H1 (cell line): ENCODE data around the gene GNG12. TPM values are rescaled to one million over a fixed set of nuclear protein-coding genes. Genes with fewer than 3 reads are reported as not detected.
A peak's percentile ranks its signal among the peaks of the same experiment; 100 is the strongest.

Source experiments
- CTCF ChIA-PET: fragments of 300-600 bp; sonication (Branson Sonifier 250); formaldehyde crosslinking; loops from one replicate; lab custom pipeline; 2021; ENCODE audit not compliant: partially characterized antibody; lab: Charles Lee
- POLR2A ChIA-PET: fragments of 300-600 bp; sonication (Branson Sonifier 250); formaldehyde crosslinking; loops from one replicate; lab custom pipeline; 2021; ENCODE audit warnings: inconsistent platforms; ENCODE audit not compliant: partially characterized antibody; lab: Charles Lee
- DNase-seq, 2 experiments: peaks; one replicate each; pipeline versions ENCODE4 v3.0.0 to v3.0.0-alpha.2; 2010 to 2022; ENCODE audit warnings: low spot score in 2 of 2, low read depth in 1 of 2, mixed read lengths in 1 of 2
- FAIRE-seq: peaks from 2 replicates; lab custom pipeline; 2011; peaks lifted over from hg19 to GRCh38; lab: Jason Lieb, UNC
- H2AFZ ChIP-seq: 2 replicates; pipeline ENCODE4 v1.8.1; 2012; ENCODE audit warnings: low read length, inconsistent platforms
- H2AK5ac ChIP-seq: 2 replicates; pipeline ENCODE4 v1.6.1; 2013; ENCODE audit warnings: low read depth, low read length
- H2BK120ac ChIP-seq: replicated peaks from 2 replicates; pipeline ENCODE3; 2013; ENCODE audit warnings: low read depth, low read length, inconsistent platforms
- H2BK12ac ChIP-seq: 2 replicates; pipeline ENCODE4 v1.6.1; 2013; ENCODE audit warnings: low read depth, low read length
- H2BK15ac ChIP-seq: 2 replicates; pipeline ENCODE4 v1.6.1; 2013; ENCODE audit warnings: low read length
- H2BK20ac ChIP-seq: 2 replicates; pipeline ENCODE4 v1.6.1; 2013; ENCODE audit warnings: low read length
- H2BK5ac ChIP-seq: 2 replicates; pipeline ENCODE4 v1.6.1; 2013; ENCODE audit warnings: low read depth, low read length
- H3K14ac ChIP-seq: 2 replicates; pipeline ENCODE4 v1.6.1; 2013; ENCODE audit warnings: inconsistent platforms; ENCODE audit not compliant: insufficient read length
- H3K18ac ChIP-seq: 2 replicates; pipeline ENCODE4 v1.6.1; 2013; ENCODE audit warnings: low read length; ENCODE audit errors: extremely low read depth
- H3K23ac ChIP-seq: 2 replicates; pipeline ENCODE4 v1.6.1; 2013; ENCODE audit warnings: inconsistent platforms; ENCODE audit not compliant: insufficient read length
- H3K23me2 ChIP-seq: 2 replicates; pipeline ENCODE4 v1.6.1; 2013; ENCODE audit warnings: low read depth, low read length
- H3K27ac ChIP-seq: 2 replicates; pipeline ENCODE4 v1.6.1; 2011; ENCODE audit warnings: low read depth, low read length, inconsistent platforms
- H3K27me3 ChIP-seq, 4 experiments: replicated peaks in 1 of 4; 1 replicate in 1 of 4; 2 replicates in 3 of 4; pipeline versions ENCODE4 v1.6.1 to v1.8.1; 2011 to 2013; ENCODE audit warnings: low read length in 3 of 4, mild to moderate bottlenecking in 3 of 4, inconsistent platforms in 2 of 4, mixed read lengths in 2 of 4, moderate library complexity in 1 of 4; ENCODE audit not compliant: control insufficient read depth in 3 of 4, insufficient read depth in 3 of 4; ENCODE audit errors: extremely low read depth in 1 of 4
- H3K36me3 ChIP-seq, 4 experiments: 2 replicates each; pipeline versions ENCODE4 v1.6.1 to v1.8.1; 2011 to 2013; ENCODE audit warnings: mild to moderate bottlenecking in 4 of 4, low read length in 3 of 4, moderate library complexity in 2 of 4, control low read depth in 1 of 4, inconsistent platforms in 1 of 4; ENCODE audit not compliant: insufficient read depth in 4 of 4, control insufficient read depth in 2 of 4
- H3K4ac ChIP-seq: replicated peaks from 2 replicates; pipeline ENCODE3; 2013; ENCODE audit warnings: low read length, low read depth, mixed read lengths, inconsistent platforms; ENCODE audit not compliant: insufficient read length
- H3K4me1 ChIP-seq, 4 experiments: replicated peaks in 1 of 4; 1 replicate in 1 of 4; 2 replicates in 3 of 4; pipeline versions ENCODE4 v1.6.1 to v1.8.1; 2011 to 2013; ENCODE audit warnings: low read length in 3 of 4, inconsistent platforms in 2 of 4, mixed read lengths in 1 of 4; ENCODE audit not compliant: insufficient read depth in 4 of 4, control insufficient read depth in 3 of 4
- H3K4me2 ChIP-seq, 2 experiments: 2 replicates each; pipeline versions ENCODE4 v1.6.1 to v1.8.1; 2011 to 2013; ENCODE audit warnings: low read depth in 2 of 2, low read length in 2 of 2, control low read depth in 1 of 2, inconsistent platforms in 1 of 2, mild to moderate bottlenecking in 1 of 2; ENCODE audit not compliant: insufficient read depth in 1 of 2
- H3K4me3 ChIP-seq, 4 experiments: fragments of 200-600, 300-600 bp in 1 of 4; sonication (generic), shearing (Covaris generic), sonication (Bioruptor Twin) in 1 of 4; 2 replicates each; pipeline versions ENCODE4 v1.5.1 to v1.8.1; 2011 to 2016; ENCODE audit warnings: low read length in 4 of 4, low read depth in 3 of 4, control low read depth in 2 of 4, inconsistent platforms in 2 of 4, mild to moderate bottlenecking in 2 of 4, mixed read lengths in 1 of 4, moderate library complexity in 1 of 4; ENCODE audit not compliant: insufficient read depth in 2 of 4; ENCODE audit errors: extremely low read depth in 1 of 4
- H3K56ac ChIP-seq: replicated peaks from 2 replicates; pipeline ENCODE3; 2013; ENCODE audit warnings: low read depth, mild to moderate bottlenecking, mixed read lengths, low read length, inconsistent platforms; ENCODE audit not compliant: insufficient read length
- H3K79me1 ChIP-seq: 2 replicates; pipeline ENCODE4 v1.6.1; 2013; ENCODE audit warnings: low read depth, low read length, control low read depth
- H3K79me2 ChIP-seq, 2 experiments: 2 replicates each; pipeline versions ENCODE4 v1.6.1 to v1.8.1; 2012 to 2013; ENCODE audit warnings: low read length in 2 of 2, mild to moderate bottlenecking in 2 of 2, inconsistent platforms in 1 of 2; ENCODE audit not compliant: insufficient read depth in 2 of 2, control insufficient read depth in 1 of 2
- H3K9ac ChIP-seq, 4 experiments: replicated peaks in 1 of 4; 1 replicate in 1 of 4; 2 replicates in 3 of 4; pipeline versions ENCODE4 v1.6.1 to v1.8.1; 2011 to 2013; ENCODE audit warnings: low read depth in 3 of 4, low read length in 3 of 4, control low read depth in 2 of 4, mild to moderate bottlenecking in 2 of 4, moderate library complexity in 2 of 4, inconsistent platforms in 1 of 4; ENCODE audit errors: extremely low read depth in 1 of 4
- H3K9me3 ChIP-seq, 2 experiments: 2 replicates each; pipeline versions ENCODE4 v1.6.1 to v1.8.1; 2012 to 2013; ENCODE audit warnings: mild to moderate bottlenecking in 2 of 2, moderate library complexity in 2 of 2, control low read depth in 1 of 2, inconsistent platforms in 1 of 2, low read depth in 1 of 2, low read length in 1 of 2, mixed read lengths in 1 of 2; ENCODE audit not compliant: insufficient read depth in 2 of 2
- H4K20me1 ChIP-seq, 2 experiments: replicated peaks in 1 of 2; 2 replicates each; pipeline versions ENCODE3 to v1.8.1; 2011 to 2013; ENCODE audit warnings: inconsistent platforms in 2 of 2, low read length in 2 of 2, mild to moderate bottlenecking in 1 of 2; ENCODE audit not compliant: insufficient read depth in 2 of 2, control insufficient read depth in 1 of 2
- H4K5ac ChIP-seq: 2 replicates; pipeline ENCODE4 v1.6.1; 2013; ENCODE audit warnings: low read length, low read depth, mixed read lengths, inconsistent platforms; ENCODE audit not compliant: insufficient read length
- H4K8ac ChIP-seq: 2 replicates; pipeline ENCODE4 v1.8.0; 2013; ENCODE audit warnings: mild to moderate bottlenecking, moderate library complexity, low read length, inconsistent platforms; ENCODE audit not compliant: insufficient read depth; ENCODE audit errors: extremely low read depth
- H4K91ac ChIP-seq: replicated peaks from 2 replicates; pipeline ENCODE3; 2013; ENCODE audit warnings: low read length, mixed read lengths, inconsistent platforms; ENCODE audit not compliant: insufficient read length
- CBX8 ChIP-seq: fragments of 300-800, 300-1000 bp; sonication (generic); IDR thresholded peaks from 2 replicates; pipeline ENCODE4 v1.7.1; 2016; ENCODE audit warnings: low read depth, low read length, borderline replicate concordance
- RAD21 ChIP-seq, 2 experiments: IDR thresholded peaks in 1 of 2; conservative IDR thresholded peaks in 1 of 2; 2 replicates each; pipeline ENCODE4 v1.6.1; 2011; ENCODE audit warnings: low read depth in 2 of 2, low read length in 2 of 2, improper control_type of control experiment in 1 of 2, inconsistent platforms in 1 of 2, mild to moderate bottlenecking in 1 of 2, moderate library complexity in 1 of 2
- SRF ChIP-seq: IDR thresholded peaks from 2 replicates; pipeline ENCODE4 v1.6.1; 2011; ENCODE audit warnings: mild to moderate bottlenecking, low read depth, low read length, moderate library complexity
- WGBS, 2 experiments: shearing (Covaris generic) in 1 of 2; methylation state at CpG; one replicate each; pipeline versions ENCODE4 v1.1.6 to v1.1.7; 2013 to 2015; ENCODE audit warnings: low lambda C conversion rate in 2 of 2, mixed read lengths in 2 of 2, inconsistent platforms in 1 of 2, low coverage in 1 of 2, missing lambda C conversion rate in 1 of 2; ENCODE audit not compliant: insufficient replicate concordance in 2 of 2, insufficient coverage in 1 of 2, insufficient read length in 1 of 2; ENCODE audit errors: extremely low coverage in 1 of 2, missing lambda C conversion rate in 1 of 2; 5-methylcytosine and 5-hydroxymethylcytosine counted together
- polyA plus RNA-seq, 7 experiments: library from polyadenylated mRNA; depleted of rRNA in 3 of 7; stranded (reverse) in 5 of 7; unstranded in 2 of 7; fragments of >200 nt in 5 of 7; fragments of 200-250 nt in 2 of 7; gene quantifications; 1 replicate in 5 of 7; 2 replicates in 1 of 7; 4 replicates in 1 of 7; pipeline versions ENCODE4 v1.2.1 to v1.2.3, GENCODE V29; 2011 to 2013; ENCODE audit warnings: missing spikeins in 2 of 7, mixed read lengths in 2 of 7
- total RNA-seq: library from RNA; stranded (reverse); fragmentation: NEBNext Ultra II Directional; extraction: Animal tissue kit (Norgen Biotek cat#: 25700); gene quantifications from 2 replicates; pipeline ENCODE4 v1.2.1, GENCODE V29; 2021

The GNG12 gene
- total and polyA plus RNA-seq, 2 of the 8 experiments (the other 6 are each of a cell fraction or from before 2014, with no cell fraction given) = 11.4 to 35.8 TPM

DNA sequence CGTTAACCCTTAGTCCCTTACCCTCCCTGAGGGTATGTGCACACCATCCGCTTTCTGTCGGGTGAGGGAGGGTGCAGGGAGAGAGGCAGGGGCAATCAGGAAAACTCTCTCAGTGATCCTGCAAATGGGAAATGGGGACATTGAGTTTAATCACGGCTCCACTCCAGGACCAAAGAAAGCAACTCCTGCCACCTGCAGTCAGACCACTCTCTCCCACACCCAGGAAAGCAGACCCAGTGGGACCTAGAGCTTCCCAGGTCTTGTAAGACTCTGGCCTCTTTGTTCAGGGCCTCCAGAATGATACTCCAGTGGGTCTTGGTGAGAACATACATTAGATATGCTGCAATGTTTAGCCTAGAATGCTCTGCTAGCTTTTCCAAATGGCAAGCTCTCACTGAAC, 71.5 kb downstream of the GNG12 start:
- Histone ChIP-seq H3K4me3 (no peak overlapping the region), H3K4ac (no peak overlapping the region), H2BK12ac (no peak overlapping the region), H3K23me2 (peaks cover 1% of the 10 kb centered on the region; the same call in 1 of the 2 replicates), H3K79me2 (no peaks in the 10 kb centered on the region), H3K27ac (no peak overlapping the region), H3K18ac (no peak overlapping the region), H3K4me1 (peaks cover 0 to 2% (median 2%) of the 10 kb centered on the region in 4 experiments; a peak in 4 of 7 replicates), H2BK120ac (no peak overlapping the region), H3K14ac (no peak overlapping the region), H2BK15ac (no peak overlapping the region), H3K27me3 (no peaks in the 10 kb centered on the region; a peak in 1 of 7 replicates), H3K79me1 (no peaks in the 10 kb centered on the region), H3K36me3 (no peaks in the 10 kb centered on the region), H4K5ac (no peak overlapping the region), H3K4me2 (no peak overlapping the region), H2BK20ac (no peak overlapping the region), H2AK5ac (no peak overlapping the region), H3K23ac (no peak overlapping the region), H3K9ac (no peak overlapping the region), H3K56ac (no peak overlapping the region), H4K20me1 (no peaks in the 10 kb centered on the region), H4K8ac (no peak overlapping the region), H3K9me3 (no peaks in the 10 kb centered on the region), H4K91ac (no peak overlapping the region), H2BK5ac (no peak overlapping the region), H2AFZ (no peak overlapping the region)
- TF ChIP-seq RAD21 (IDR thresholded peaks at IDR 0.05 in 1 of 2, conservative IDR thresholded peaks at IDR 0.05 in 1 of 2; ENCODE audit: low read depth in 2 of 2, low read length in 2 of 2) (0 out of 4 replicates have a peak, but pooled peaks of 1 of the 2 experiments have one; percentile 5), CBX8 (no peak), SRF (no peak)
- CTCF ChIA-PET = interaction anchor here (0.8 to 12.6 kb wide), 26 partner anchors 9 to 549 kb away, joined by 3 to 161 read pairs (median 7); partner anchors contain the start of gene GADD45A
- WGBS, 2 experiments = 83% methylated on average over 4 of the region's 4 CpGs; no CpG with 5 or more reads in 1 of the 2 experiments
- POLR2A ChIA-PET = no interaction called here
- DNase-seq = no peak
- no peak for FAIRE-seq
